HFFc6 (cell line): Measurements from ENCODE around the gene SPRY4. TPM values are rescaled to one million over a fixed set of nuclear protein-coding genes. Genes with fewer than 3 reads are reported as not detected.

Experiments
- DNase-seq: peaks from one replicate; pipeline ENCODE4 v3.0.0-alpha.2; 2018
- H3K27ac Mint-ChIP-seq: 2 replicates; pipeline ENCODE4 v1.8.0; 2020; ENCODE audit warnings: mild to moderate bottlenecking, mixed read lengths
- H3K27me3 Mint-ChIP-seq: 2 replicates; pipeline ENCODE4 v1.8.0; 2021; ENCODE audit warnings: mild to moderate bottlenecking, moderate library complexity, mixed read lengths; ENCODE audit not compliant: insufficient read depth
- H3K36me3 Mint-ChIP-seq: 2 replicates; pipeline ENCODE4 v1.8.0; 2021; ENCODE audit warnings: low read depth, mixed read lengths
- H3K4me1 Mint-ChIP-seq: 2 replicates; pipeline ENCODE4 v1.8.0; 2020; ENCODE audit warnings: low read depth, mixed read lengths
- H3K4me3 Mint-ChIP-seq: 2 replicates; pipeline ENCODE4 v1.8.0; 2020; ENCODE audit warnings: mild to moderate bottlenecking, moderate library complexity, mixed read lengths
- H3K9me3 Mint-ChIP-seq: 2 replicates; pipeline ENCODE4 v1.8.0; 2020; ENCODE audit warnings: mild to moderate bottlenecking, mixed read lengths
- total RNA-seq, 6 experiments: library from RNA; stranded (reverse); fragmentation: NEBNext Ultra II Directional; extraction: Animal tissue kit (Norgen Biotek cat#: 25700); gene quantifications; 2 replicates in 1 of 6; 3 replicates in 5 of 6; pipeline ENCODE4 v1.2.3, GENCODE V29; 2021
- TF ChIP-seq, protein P1 (sequence below): fragments of 200-600 bp; sonication (generic); IDR thresholded peaks from 2 replicates; pipeline ENCODE4 v1.5.0; 2021; ENCODE audit warnings: antibody characterized with exemption, mild to moderate bottlenecking

The SPRY4 gene
- total RNA-seq, 6 experiments from 2014 or later = 26.1 to 28.9 (median 27.8) TPM

DNA sequence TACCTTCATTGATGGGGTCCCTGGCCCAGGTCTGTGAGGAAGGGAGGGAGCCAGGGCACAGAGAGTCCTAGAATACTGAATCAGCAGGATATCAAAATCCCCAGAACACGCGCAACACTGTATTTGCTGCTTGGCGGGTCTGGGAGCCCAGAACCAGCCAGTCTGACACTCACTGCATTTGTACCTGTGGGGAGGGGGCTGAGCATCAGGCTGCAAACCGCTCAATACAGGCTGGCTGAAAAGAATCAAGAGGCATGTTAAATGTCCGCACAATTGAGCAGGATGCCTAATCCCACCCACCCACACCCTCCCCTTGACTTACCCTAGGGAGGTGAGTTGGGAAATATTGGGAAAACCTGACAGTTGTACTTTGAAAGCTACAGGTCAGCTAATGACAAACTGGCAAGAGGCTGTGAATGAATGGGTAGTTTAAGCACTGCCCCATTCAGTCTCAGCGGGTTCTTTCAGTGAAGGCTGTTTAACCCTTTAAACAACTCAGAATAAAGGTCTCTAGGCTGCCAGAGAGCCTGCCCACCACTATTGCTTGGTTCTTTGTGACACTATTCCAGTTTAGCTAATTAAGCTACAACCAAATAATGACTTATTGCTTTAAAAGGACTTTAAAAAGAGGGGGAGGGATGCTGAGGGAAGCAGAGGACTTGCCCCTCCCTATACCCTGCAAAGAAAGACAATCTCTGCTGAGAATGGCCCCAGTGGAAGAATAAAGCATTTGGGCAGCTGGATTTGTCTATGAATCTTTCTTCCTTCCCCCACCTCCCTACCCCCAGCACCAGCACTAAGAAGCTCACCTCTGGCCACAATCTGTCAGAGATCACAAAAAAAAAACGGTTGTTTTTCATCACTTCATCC is 5.0 kb downstream of the SPRY4 start:
- Mint-ChIP-seq H3K4me1 (peaks cover 79% of the 10 kb centered on the region), H3K4me3 (peak overlapping the region; percentile 96), H3K9me3 (no peaks in the 10 kb centered on the region), H3K36me3 (peaks cover 46% of the 10 kb centered on the region), H3K27me3 (peaks cover 2% of the 10 kb centered on the region), H3K27ac (peak overlapping the region; percentile 80)
- no peak for DNase-seq
- TF ChIP-seq, protein P1, sequence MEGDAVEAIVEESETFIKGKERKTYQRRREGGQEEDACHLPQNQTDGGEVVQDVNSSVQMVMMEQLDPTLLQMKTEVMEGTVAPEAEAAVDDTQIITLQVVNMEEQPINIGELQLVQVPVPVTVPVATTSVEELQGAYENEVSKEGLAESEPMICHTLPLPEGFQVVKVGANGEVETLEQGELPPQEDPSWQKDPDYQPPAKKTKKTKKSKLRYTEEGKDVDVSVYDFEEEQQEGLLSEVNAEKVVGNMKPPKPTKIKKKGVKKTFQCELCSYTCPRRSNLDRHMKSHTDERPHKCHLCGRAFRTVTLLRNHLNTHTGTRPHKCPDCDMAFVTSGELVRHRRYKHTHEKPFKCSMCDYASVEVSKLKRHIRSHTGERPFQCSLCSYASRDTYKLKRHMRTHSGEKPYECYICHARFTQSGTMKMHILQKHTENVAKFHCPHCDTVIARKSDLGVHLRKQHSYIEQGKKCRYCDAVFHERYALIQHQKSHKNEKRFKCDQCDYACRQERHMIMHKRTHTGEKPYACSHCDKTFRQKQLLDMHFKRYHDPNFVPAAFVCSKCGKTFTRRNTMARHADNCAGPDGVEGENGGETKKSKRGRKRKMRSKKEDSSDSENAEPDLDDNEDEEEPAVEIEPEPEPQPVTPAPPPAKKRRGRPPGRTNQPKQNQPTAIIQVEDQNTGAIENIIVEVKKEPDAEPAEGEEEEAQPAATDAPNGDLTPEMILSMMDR = no peak

DNA sequence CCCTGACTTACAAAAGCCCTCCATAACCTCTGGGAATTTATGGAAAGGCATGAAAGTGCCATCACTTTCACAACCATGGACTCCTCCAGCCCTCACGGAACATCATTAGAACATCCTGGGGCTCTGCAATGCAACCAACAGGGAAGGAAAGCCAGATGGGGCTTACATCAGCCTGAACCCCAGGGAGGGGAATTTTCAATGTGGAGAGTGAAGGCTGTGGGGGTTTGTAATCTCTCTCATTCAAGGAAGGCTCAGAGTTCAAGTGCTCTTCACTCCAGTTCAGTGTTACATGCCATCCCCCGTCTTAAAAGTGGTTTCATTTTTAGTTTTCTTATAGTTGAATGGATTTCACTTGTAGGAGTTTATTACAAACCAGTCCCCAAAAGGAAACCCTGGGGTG is 5.7 kb downstream of the SPRY4 start:
- Mint-ChIP-seq H3K36me3 (peaks cover 47% of the 10 kb centered on the region), H3K4me1 (peaks cover 82% of the 10 kb centered on the region), H3K9me3 (no peaks in the 10 kb centered on the region), H3K27ac (peak overlapping the region; percentile 80), H3K27me3 (peaks cover 2% of the 10 kb centered on the region), H3K4me3 (peak overlapping the region; percentile 69)
- TF ChIP-seq, protein P1 = no peak
- no peak for DNase-seq

DNA sequence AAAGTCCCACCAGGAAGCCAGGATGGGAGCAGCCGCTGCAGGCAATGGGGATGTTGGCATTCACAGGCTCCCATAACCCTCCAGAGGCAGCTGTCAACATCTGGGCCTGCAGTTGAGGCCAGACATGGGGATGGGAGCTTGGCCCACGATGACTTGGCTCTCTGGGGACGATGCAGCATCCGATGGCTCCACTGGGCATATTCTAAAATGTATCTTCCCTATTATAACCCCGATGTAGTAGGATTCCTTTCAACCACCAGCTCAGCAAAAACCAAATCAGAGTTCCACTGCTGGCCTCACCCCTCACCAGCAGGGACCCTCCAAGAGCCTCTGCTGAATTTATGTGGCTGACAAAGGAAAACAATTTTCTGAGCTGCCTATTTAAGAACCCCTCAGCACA is 7.1 kb downstream of the SPRY4 start:
- peak overlapping the region; percentile 63 for H3K4me3 Mint-ChIP-seq

DNA sequence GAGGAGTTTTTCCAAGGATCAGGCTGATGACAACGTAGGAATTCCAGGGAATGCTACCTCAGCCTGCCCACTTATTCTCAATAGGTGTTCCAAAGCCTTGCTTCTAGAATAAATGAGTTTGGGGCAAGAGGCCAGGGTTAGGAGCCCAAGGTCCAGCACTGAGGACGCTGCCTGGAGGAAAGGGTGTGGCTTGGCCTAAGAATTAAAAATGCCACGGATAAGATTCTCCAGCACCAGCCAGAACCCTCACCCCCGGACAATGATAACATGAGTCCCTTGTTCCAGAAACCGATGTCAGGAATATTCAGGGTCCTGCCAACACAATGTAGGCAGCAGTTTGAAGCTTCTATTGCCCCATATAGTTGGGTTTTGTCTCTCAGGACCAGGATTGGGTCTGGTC is 7.6 kb downstream of the SPRY4 start:
- peaks cover 2% of the 10 kb centered on the region for H3K27me3 Mint-ChIP-seq
- peak overlapping the region; percentile 54 for H3K4me3 Mint-ChIP-seq
- H3K27ac Mint-ChIP-seq = peak overlapping the region; percentile 80
- H3K36me3 Mint-ChIP-seq = peaks cover 46% of the 10 kb centered on the region
- TF ChIP-seq, protein P1 = no peak
- H3K9me3 Mint-ChIP-seq = no peaks in the 10 kb centered on the region
- DNase-seq = no peak
- peaks cover 91% of the 10 kb centered on the region for H3K4me1 Mint-ChIP-seq

More for the DNA sequence above, 7.1 kb downstream of the SPRY4 start:
- Mint-ChIP-seq H3K27me3 (peaks cover 2% of the 10 kb centered on the region), H3K4me1 (peaks cover 90% of the 10 kb centered on the region), H3K27ac (peak overlapping the region; percentile 80), H3K9me3 (no peaks in the 10 kb centered on the region), H3K36me3 (peaks cover 45% of the 10 kb centered on the region)
- TF ChIP-seq, protein P1 = peak; percentile 60
- DNase-seq = no peak

DNA sequence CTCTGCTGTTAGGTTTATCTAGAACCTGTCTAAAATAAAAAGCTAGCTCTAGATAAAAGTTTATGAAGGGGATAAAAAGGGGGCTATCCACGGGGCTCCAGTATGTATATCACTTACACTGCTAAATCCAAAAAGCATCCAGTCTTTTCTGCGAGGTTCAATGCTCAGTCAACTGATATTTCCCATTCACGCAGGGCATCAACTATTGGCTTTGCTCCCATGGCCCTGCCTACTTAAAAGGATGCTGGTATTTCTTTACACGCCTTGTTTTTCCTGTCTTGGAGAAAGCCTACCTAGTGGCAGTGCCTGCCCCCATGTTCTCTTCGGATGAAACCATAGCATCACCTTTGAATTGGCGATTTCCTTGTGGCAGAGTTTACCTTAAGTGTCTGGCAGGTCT is 8.1 kb downstream of the SPRY4 start:
- Mint-ChIP-seq H3K4me3 (peak overlapping the region; percentile 54), H3K9me3 (no peaks in the 10 kb centered on the region), H3K4me1 (peaks cover 91% of the 10 kb centered on the region), H3K27me3 (peaks cover 2% of the 10 kb centered on the region), H3K36me3 (peaks cover 48% of the 10 kb centered on the region), H3K27ac (peak overlapping the region; percentile 80)
- TF ChIP-seq, protein P1 = no peak
- DNase-seq = no peak
